Astrocyte of the cerebellum (primary cell): ENCODE measurements around the gene PTCSC3.

Experiments used
- DNase-seq: peaks from one replicate; pipeline ENCODE4 v3.0.0-alpha.2; 2011; ENCODE audit warnings: low read depth
- H3K4me3 ChIP-seq: 2 replicates; pipeline ENCODE4 v1.5.1; 2011; ENCODE audit warnings: mild to moderate bottlenecking, low read depth, low read length, moderate library complexity
- in situ Hi-C: cut with HindIII; loops from 2 replicates; pipeline ENCODE4 v1.10.0; 2017; ENCODE audit warnings: low sequenced_read_pairs
- TF ChIP-seq, protein P1 (sequence below): IDR thresholded peaks from 2 replicates; pipeline ENCODE4 v1.5.1; 2012; ENCODE audit warnings: low read length, low read depth, moderate library complexity, mild to moderate bottlenecking; ENCODE audit errors: missing control alignments

PTCSC3 gene

DNA sequence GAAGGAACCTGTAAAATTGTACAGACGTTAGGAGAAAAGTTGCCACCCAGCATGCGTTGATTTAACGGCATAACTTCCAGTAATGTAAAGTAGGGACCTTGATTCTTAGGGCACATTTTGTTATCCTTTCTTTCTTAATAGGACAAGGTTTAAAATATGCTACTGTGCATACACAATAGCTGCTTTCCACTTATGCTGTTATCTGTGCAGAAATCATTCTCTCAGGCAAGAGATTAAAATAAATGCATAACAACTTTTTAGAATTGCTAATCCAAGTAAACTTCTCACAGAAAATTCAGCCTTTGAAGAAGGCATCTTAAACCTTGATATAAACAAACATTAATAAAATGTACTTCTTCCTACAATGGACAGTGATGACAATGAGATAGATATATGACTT lies 16.0 kb upstream of the PTCSC3 start:
- in situ Hi-C loops = no loop called here
- DNase-seq = no peak
- TF ChIP-seq, protein P1, sequence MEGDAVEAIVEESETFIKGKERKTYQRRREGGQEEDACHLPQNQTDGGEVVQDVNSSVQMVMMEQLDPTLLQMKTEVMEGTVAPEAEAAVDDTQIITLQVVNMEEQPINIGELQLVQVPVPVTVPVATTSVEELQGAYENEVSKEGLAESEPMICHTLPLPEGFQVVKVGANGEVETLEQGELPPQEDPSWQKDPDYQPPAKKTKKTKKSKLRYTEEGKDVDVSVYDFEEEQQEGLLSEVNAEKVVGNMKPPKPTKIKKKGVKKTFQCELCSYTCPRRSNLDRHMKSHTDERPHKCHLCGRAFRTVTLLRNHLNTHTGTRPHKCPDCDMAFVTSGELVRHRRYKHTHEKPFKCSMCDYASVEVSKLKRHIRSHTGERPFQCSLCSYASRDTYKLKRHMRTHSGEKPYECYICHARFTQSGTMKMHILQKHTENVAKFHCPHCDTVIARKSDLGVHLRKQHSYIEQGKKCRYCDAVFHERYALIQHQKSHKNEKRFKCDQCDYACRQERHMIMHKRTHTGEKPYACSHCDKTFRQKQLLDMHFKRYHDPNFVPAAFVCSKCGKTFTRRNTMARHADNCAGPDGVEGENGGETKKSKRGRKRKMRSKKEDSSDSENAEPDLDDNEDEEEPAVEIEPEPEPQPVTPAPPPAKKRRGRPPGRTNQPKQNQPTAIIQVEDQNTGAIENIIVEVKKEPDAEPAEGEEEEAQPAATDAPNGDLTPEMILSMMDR = no peak
- no peak overlapping the region for H3K4me3 ChIP-seq

DNA sequence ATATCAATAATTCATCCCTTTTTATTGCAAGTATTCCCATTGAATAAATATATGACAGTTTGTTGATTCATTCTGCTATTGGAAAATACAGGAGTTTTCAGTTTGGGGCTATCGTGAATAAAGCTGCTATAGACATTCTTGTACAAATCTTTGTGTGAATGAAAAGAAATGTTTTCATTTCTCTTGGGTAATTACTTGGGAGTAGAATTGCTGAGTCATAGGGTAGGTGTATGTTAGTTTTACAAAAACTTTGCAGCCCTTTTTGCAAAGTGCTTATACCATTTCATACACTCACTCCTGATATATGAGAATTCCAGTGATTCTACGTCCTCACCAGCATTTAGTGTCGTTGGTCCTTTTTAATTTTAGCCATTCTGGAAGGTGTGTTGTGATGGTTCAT lies 6.9 kb upstream of the PTCSC3 start:
- TF ChIP-seq, protein P1 = no peak
- no peak for DNase-seq

DNA sequence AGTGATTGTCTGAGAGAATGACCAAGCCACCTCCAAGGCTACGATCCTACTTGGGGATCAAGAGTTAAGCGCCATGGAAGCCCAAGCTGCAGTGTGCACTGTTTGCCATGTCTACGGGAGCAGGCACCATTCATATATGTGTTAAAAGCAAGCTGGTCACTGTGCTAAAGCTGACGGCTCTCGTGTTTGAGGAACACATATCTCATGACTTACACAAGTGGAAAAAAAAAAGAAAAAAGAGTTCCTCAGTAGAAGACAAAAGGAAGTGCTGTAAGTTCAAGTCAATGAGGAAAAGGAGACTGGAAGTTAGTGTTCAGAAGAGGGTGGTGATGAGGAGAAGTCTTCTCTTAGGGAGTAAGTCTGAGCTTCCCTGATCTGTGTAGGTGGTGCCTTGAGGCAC lies 4.9 kb upstream of the PTCSC3 start:
- no peak overlapping the region for H3K4me3 ChIP-seq
- in situ Hi-C loops = no loop called here
- TF ChIP-seq, protein P1 = no peak
- DNase-seq = no peak

More for the DNA sequence above, 6.9 kb upstream of the PTCSC3 start:
- in situ Hi-C loops = no loop called here
- H3K4me3 ChIP-seq = no peak overlapping the region

DNA sequence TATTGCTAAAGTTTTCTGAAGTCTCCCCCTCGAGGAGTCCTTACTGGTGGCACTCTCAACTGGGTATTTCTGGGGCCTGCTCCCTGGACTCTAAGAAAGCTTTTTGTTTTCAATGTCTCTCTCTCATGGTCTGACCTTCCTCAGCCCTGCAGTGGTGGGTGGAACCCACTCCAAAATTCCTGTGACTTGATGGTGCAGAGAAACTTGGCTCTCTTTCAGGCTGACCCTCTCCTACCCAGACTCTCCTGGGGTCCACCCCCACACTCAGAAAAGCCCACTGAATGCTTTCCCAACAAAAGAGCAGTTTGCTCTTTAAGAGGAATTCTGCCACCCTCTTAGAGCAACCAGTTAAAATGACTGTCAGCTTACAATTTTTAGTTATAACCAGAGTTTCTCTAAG lies 967 bp upstream of the PTCSC3 start:
- in situ Hi-C loops = no loop called here
- TF ChIP-seq, protein P1 = no peak
- no peak for DNase-seq
- no peak overlapping the region for H3K4me3 ChIP-seq

DNA sequence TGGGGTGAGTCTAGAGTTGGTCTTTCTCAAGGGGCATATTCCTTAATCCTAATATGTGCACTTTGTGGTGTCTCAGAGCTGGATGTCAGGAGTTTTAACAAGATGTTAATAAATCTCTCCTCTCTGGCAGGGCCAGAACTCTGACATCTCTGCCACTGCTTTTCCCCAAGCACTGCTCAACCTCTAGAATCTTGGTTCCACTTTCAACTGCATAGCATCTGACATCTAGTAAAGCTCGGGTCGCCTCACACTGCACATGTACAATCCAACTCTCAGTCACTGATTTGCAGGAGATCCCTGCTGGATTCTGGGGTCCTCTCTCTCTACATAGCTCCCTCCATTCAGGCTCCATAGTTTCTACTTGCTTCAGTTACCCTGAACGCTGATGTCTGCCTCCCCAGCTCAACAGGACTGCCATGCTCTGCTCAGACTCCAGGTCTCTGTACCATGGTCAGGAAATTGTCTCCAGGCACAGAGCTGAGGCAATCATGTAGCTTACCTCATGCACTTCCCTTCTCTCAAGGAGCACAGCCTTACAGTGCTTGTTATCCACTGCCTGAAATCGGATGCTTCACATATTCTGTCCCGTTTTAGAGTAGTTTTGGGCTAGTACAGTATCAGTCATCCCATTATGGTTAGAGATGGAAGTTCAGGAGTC lies 1.6 kb downstream of the PTCSC3 start:
- TF ChIP-seq, protein P1 = no peak
- in situ Hi-C loops = no loop called here
- no peak overlapping the region for H3K4me3 ChIP-seq
- no peak for DNase-seq

DNA sequence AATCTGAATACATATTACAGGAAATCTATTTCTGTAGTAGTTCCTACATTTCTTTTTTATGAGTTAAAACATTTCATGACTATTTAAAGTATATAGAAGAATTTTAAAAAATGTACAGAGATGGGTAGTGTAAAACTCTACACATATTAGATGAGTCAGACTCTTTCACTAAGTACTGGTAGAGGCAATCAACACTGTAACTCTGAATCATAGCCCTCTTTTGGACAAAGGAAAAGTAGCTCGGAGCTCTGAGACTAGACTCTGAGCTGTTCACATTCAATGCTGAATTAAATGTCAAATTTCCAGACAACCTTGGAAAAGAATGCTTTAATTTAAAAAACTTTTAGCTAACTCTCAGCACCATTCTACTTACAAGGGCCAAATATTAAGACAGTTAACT lies 3.4 kb downstream of the PTCSC3 start:
- TF ChIP-seq, protein P1 = no peak
- no peak overlapping the region for H3K4me3 ChIP-seq
- no peak for DNase-seq
- in situ Hi-C loops = no loop called here

DNA sequence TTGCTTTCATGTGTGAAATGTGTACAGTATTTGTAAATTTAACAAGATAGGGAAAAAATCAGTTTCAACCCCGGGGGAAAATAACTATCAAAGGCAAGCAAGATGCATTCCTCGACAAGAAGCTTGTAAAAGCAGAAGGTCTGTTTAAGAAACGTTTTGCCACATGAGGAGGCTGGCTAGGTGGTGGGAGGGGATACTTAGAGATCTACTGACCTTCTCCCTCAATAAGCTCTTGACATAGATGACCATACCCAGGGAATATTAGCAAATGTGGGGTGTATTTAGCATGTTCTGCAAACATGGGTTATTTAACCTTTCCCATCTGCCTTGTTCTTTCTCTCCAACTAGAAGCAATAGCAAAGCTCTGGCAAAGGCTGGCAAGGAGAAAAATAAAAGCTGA lies 4.9 kb downstream of the PTCSC3 start:
- H3K4me3 ChIP-seq = no peak overlapping the region
- TF ChIP-seq, protein P1 = no peak
- in situ Hi-C loops = no loop called here
- no peak for DNase-seq
